ENCODE results near the gene SLC2A11.
"Not testable (repeated sequence)": the region's sequence is repeated elsewhere in the genome, so short reads cannot be mapped to it uniquely, and the experiment has no call there.

SLC2A11 gene

GRCh38 chr22:23908587-23909205 lies 51.0 kb downstream of the SLC2A11 start:
- DNase-seq (ENCODE audit: low read depth): no peak

GRCh38 chr22:23909296-23909898 lies 51.7 kb downstream of the SLC2A11 start:
- no peak for DNase-seq (ENCODE audit: low read depth)

- no peak for DNase-seq (ENCODE audit: low read depth)
These were observed 53.0 kb downstream of the SLC2A11 start for GRCh38 chr22:23910496-23911190.

GRCh38 chr22:23911318-23911980 lies 53.8 kb downstream of the SLC2A11 start:
- no peak for DNase-seq (ENCODE audit: low read depth)

- no peak for DNase-seq (ENCODE audit: low read depth)
These were observed 54.7 kb downstream of the SLC2A11 start for GRCh38 chr22:23912293-23912903.

GRCh38 chr22:23913306-23913660 lies 55.6 kb downstream of the SLC2A11 start:
- no peak for DNase-seq (ENCODE audit: low read depth)

GRCh38 chr22:23913661-23914353 lies 56.1 kb downstream of the SLC2A11 start:
- DNase-seq (ENCODE audit: low read depth): peak; percentile 99

GRCh38 chr22:23915290-23915689 lies 57.6 kb downstream of the SLC2A11 start:
- DNase-seq (ENCODE audit: low read depth): no peak

- DNase-seq (ENCODE audit: low read depth): not testable (repeated sequence)
These were observed 62.6 kb downstream of the SLC2A11 start for GRCh38 chr22:23920267-23920611.

GRCh38 chr22:23921586-23922201 lies 64.0 kb downstream of the SLC2A11 start:
- DNase-seq (ENCODE audit: low read depth): peak; percentile 85

- no peak for DNase-seq (ENCODE audit: low read depth)
These were observed 65.2 kb downstream of the SLC2A11 start for GRCh38 chr22:23922921-23923320.

GRCh38 chr22:23925020-23925606 lies 67.4 kb downstream of the SLC2A11 start:
- no peak for DNase-seq (ENCODE audit: low read depth)

- DNase-seq (ENCODE audit: low read depth): no peak
These were observed 68.9 kb downstream of the SLC2A11 start for GRCh38 chr22:23926561-23926960.
